ENCODE data around the gene MRPL53. TPM values are rescaled to one million over a fixed set of nuclear protein-coding genes. Genes with fewer than 3 reads are reported as not detected.

MRPL53 gene
- total and polyA plus RNA-seq, 9 of the 15 experiments (the other 6 are each of a cell fraction or from before 2014, with no cell fraction given), result 11.5 to 87.9 (median 41.1) TPM

- Histone ChIP-seq H3K36me3 (ENCODE audit: control insufficient read depth, insufficient read depth, low read length) (no peaks in the 10 kb centered on the region), H3K9me1 (ENCODE audit: control insufficient read depth, insufficient read depth, low read length) (no peaks in the 10 kb centered on the region), H3K27me3 (ENCODE audit: control insufficient read depth in 2 of 2, insufficient read depth in 2 of 2, low read length in 2 of 2) (no peaks in the 10 kb centered on the region), H3K9ac (ENCODE audit: insufficient read depth in 1 of 2, low read depth in 2 of 2, low read length in 2 of 2) (no peak overlapping the region), H3K79me2 (ENCODE audit: control insufficient read depth, insufficient read depth, low read length) (no peaks in the 10 kb centered on the region), H3K4me1 (replicated peaks in 1 of 2; ENCODE audit: control insufficient read depth in 2 of 2, insufficient read depth in 2 of 2, low read length in 2 of 2) (peaks cover 8 to 10% of the 10 kb centered on the region in 2 experiments; a peak in 3 of 5 replicates), H3K4me2 (ENCODE audit: insufficient read depth, low read length) (no peak overlapping the region), H2AFZ (ENCODE audit: low read depth, low read length) (no peak overlapping the region), H3K9me3 (replicated peaks; ENCODE audit: control insufficient read depth, insufficient read depth, low read depth, low read length) (no peaks in the 10 kb centered on the region), H4K20me1 (replicated peaks; ENCODE audit: control insufficient read depth, insufficient read depth, low read length) (no peaks in the 10 kb centered on the region), H3K27ac (ENCODE audit: extremely low read depth, low read depth, low read length) (no peak overlapping the region), H3K4me3 (no peak overlapping the region)
- in situ Hi-C loops (cut with MboI) (no loop called here), intact Hi-C loops (cut with micrococcal nuclease) (no loop called here)
- DNase-seq (ENCODE audit: extremely low read depth in 1 of 4, low spot score in 3 of 4), result no peak
- CTCF ChIA-PET (ENCODE audit: low intra/inter-chr PET ratio), result no interaction called here
- ATAC-seq, result no peak
- no peak for TF ChIP-seq CBX1 (IDR thresholded peaks at IDR 0.05; ENCODE audit: low read depth)
- TF ChIP-seq TSC22D4 (tag; IDR thresholded peaks at IDR 0.05), result no peak
- TF ChIP-seq ZNF780A (CRISPR knock-in tag; IDR thresholded peaks at IDR 0.05), result no peak
- TF ChIP-seq ZBTB11 (CRISPR knock-in tag; IDR thresholded peaks at IDR 0.05), result no peak
- no peak for TF ChIP-seq ATF3 (IDR thresholded peaks at IDR 0.05)
- TF ChIP-seq ATF3 (CRISPR knock-in tag; conservative IDR thresholded peaks at IDR 0.05), result no peak
- TF ChIP-seq RBM34 (IDR thresholded peaks at IDR 0.05; ENCODE audit: borderline replicate concordance, insufficient read depth, low read length), result no peak
- TF ChIP-seq GMEB1 (CRISPR knock-in tag; IDR thresholded peaks at IDR 0.05), result no peak
- TF ChIP-seq NFE2 (IDR thresholded peaks at IDR 0.05; ENCODE audit: low read depth), result no peak
- TF ChIP-seq BHLHE40 (IDR thresholded peaks at IDR 0.05; ENCODE audit: low read length), result no peak
- TF ChIP-seq PTTG1 (tag; IDR thresholded peaks at IDR 0.05; ENCODE audit: low read depth), result no peak
- no peak for TF ChIP-seq CBFA2T3 (IDR thresholded peaks at IDR 0.05)
- no peak for TF ChIP-seq RBM22 (IDR thresholded peaks at IDR 0.05; ENCODE audit: low read depth, low read length, poor library complexity, severe bottlenecking)
- no peak for TF ChIP-seq GTF2F1 (IDR thresholded peaks at IDR 0.05; ENCODE audit: low read depth, low read length)
- no peak for TF ChIP-seq TBL1XR1 (IDR thresholded peaks at IDR 0.05; ENCODE audit: low read length in 2 of 2)
- no TSS peak for BruUV-seq (replicated peaks)
- WGBS (ENCODE audit: insufficient coverage, low coverage, missing lambda C conversion rate), result 63% methylated on average over 5 of the region's 5 CpGs
- POLR2A ChIA-PET, result interaction anchor here (0.6 to 0.9 kb wide), 4 partner anchors 14 to 134 kb away, joined by 3 to 4 read pairs (median 3); partner anchors contain the start of gene C2orf81
- no peak for FAIRE-seq
These were observed 25.1 kb downstream of the MRPL53 start for GRCh38 chr2:74447230-74447999.
